VCaP (cell line): ENCODE data around the gene FAM83B.

Experiments used
- H3K27ac ChIP-seq: fragments of 450-650 bp; 2 replicates; pipeline ENCODE4 v1.5.1; 2017
- CTCF ChIP-seq: fragments of 450-650 bp; conservative IDR thresholded peaks from 2 replicates; pipeline ENCODE4 v1.5.1; 2017; ENCODE audit warnings: mild to moderate bottlenecking, moderate library complexity

The FAM83B gene

DNA sequence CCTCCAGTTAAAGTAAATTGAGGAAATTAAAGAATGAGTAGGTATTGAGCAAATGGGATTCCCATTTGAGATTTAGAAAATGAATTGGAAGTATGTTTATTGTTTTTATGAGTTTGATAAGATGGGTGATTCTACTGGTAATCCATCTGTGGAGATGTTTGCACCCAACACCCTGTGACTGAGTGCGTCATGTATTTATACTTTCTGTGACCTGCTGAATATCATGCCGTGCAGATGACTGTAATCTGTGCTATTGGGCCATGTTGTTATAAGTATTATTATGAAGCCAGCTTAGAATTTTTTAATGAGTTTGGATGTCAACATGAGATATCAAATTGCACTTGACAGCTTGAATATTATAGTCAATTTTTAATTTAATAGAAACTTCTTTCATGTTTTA lies 17.7 kb downstream of the FAM83B start:
- no peak for TF ChIP-seq CTCF
- H3K27ac ChIP-seq = no peak overlapping the region

DNA sequence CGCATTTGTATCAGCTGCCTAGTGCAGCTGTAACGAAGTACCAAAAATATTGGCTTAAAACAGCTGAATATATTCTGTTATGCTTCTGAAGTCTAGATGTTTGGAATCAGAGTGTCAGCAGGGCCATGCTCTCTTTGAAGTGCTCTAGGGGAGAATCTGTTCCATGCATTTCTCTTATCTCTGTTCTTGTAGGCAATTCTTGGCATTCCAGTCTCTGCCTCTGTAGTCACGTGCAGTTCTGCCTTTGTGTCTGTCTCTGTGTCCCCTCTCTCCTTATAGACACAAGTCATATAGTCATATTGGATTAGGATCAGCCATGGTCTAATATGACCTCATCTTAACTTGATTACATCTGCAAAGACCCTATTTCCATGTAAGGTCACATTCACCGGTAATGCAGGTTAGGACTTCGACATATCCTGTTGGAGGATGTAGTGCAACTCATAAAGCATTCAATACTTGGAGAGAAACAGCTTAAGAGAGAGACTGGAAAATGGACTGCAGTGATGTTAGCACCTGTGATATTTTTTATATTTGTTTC lies 18.6 kb downstream of the FAM83B start:
- TF ChIP-seq CTCF = no peak
- no peak overlapping the region for H3K27ac ChIP-seq

DNA sequence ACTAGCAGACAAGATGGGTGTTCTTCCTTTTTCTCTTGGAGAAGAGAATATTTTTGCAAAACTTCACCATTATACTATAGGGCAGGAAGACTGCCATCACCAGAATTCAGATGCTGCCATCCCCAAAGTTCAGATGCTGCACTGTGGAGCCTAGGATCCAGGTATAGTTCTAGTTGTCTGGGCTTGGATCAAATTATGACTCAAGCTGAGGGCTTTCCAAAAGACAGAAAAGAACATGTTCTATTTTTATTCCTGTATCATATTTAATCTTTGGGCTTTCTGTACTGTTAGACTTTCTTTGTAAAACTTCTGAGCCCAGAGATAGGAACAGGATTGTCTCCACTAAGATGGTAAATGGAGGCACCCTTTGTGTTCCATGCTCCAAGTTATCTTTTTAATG lies 22.0 kb downstream of the FAM83B start:
- H3K27ac ChIP-seq = no peak overlapping the region
- no peak for TF ChIP-seq CTCF

DNA sequence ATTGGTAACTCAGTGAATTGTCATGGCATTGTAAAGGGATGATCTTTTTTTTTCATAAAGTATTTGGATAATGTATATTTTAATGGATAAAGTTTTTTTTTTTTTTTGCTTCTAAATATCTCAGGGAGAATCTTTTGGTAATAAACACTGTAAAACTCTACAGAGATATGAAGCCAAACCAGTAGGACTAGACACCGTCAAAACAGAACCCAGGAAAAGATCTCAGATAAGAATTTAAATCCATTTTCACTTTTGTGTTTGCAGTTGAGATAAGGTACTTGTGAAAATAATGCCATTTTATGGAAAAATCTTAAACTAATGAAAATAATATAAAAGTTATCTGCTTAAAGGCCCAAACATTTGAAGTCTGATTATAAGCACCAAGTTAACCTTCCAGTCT lies 27.0 kb downstream of the FAM83B start:
- no peak for TF ChIP-seq CTCF
- peak overlapping the region; percentile 45 for H3K27ac ChIP-seq

DNA sequence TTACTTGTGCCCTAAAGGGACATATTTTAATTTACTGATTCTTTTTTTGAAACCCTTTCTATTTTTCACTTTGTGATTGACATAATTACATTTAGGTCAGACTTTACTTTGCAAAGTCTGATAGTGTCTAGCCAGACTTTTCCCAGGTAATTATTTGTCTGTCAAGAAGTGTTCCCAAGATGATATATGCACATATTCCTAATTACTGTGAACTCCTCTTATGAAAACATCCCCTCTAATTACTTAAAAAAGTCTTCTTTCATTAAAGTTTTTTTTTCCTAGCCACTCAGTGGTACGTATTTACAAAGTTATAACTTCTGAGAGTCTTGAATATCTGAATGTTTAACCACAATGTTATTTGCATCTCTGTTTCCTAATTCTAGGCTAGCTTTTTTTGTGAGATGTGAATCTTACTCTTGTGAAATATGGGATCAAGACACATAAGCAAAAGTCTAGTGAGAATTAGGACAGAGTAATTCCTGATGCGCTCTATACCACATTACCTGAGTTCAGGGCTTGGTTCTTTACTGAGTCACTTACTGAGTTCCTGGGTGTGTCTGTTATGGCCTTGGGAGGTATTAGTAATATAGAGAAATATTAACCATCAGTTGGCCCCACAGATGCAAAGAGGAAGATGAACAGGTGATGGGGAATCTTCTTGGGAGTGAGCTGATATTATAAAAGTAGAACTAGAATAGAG lies 27.9 kb downstream of the FAM83B start:
- TF ChIP-seq CTCF = no peak
- H3K27ac ChIP-seq = peak overlapping the region; percentile 45

DNA sequence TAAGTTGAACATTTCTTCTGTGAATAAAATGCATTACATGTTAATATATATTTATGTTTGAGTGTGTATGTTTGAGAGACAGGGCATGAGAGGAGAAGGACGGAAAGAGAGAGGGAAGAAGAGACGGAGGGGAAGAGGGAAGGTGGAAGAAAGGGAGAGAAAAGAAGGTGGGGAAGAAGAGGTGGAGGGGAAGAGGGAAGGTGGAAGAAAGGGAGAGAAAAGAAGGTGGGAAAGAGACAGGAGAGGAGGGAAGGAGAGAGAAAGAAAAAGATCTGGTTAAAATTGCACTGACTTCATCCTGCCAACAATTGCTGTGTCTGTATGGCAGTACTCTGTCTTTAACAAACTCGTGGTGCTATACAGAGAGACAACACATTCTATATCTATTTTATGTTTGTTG lies 29.0 kb downstream of the FAM83B start:
- TF ChIP-seq CTCF = no peak
- no peak overlapping the region for H3K27ac ChIP-seq

GRCh38 chr6:54876365-54876764 lies 29.8 kb downstream of the FAM83B start:
- H3K27ac ChIP-seq = no peak overlapping the region
- TF ChIP-seq CTCF = no peak
